Lower lobe of right lung (tissue), 2 donors: ENCODE results near the gene LY6G5B. TPM values are rescaled to one million over a fixed set of nuclear protein-coding genes. Genes with fewer than 3 reads are reported as not detected.

Experiments used
- ATAC-seq, 2 donors: fragments of 200-7000 bp; cut with Tn5 transposase; one replicate each; pipeline ENCODE4 v1.9.1; 2020 to 2022; ENCODE audit warnings: mild to moderate bottlenecking in 2 of 2, moderate library complexity in 2 of 2
- DNase-seq: peaks from one replicate; pipeline ENCODE4 v3.0.0-alpha.2; 2020
- H3K27ac ChIP-seq: fragments of 200-600 bp; one replicate; pipeline ENCODE4 v1.8.0; 2022
- H3K27me3 ChIP-seq: fragments of 200-600 bp; one replicate; pipeline ENCODE4 v1.8.0; 2022; ENCODE audit warnings: low read depth
- H3K36me3 ChIP-seq: fragments of 200-600 bp; one replicate; pipeline ENCODE4 v1.8.0; 2022; ENCODE audit warnings: mild to moderate bottlenecking
- H3K4me1 ChIP-seq: fragments of 200-600 bp; one replicate; pipeline ENCODE4 v1.8.0; 2022
- H3K4me3 ChIP-seq: fragments of 200-600 bp; one replicate; pipeline ENCODE4 v1.8.0; 2022; ENCODE audit warnings: mild to moderate bottlenecking
- H3K9me3 ChIP-seq: fragments of 200-600 bp; one replicate; pipeline ENCODE4 v1.8.0; 2022
- CTCF ChIP-seq: fragments of 200-600 bp; IDR thresholded peaks from one replicate; pipeline ENCODE4 v1.8.0; 2022; ENCODE audit warnings: antibody characterized with exemption, mild to moderate bottlenecking
- intact Hi-C: fragments of 100-400 bp; cut with DNase I; formaldehyde crosslinking; loops from one replicate; pipeline ENCODE4 v1.11.0; 2022
- total RNA-seq: library from RNA; stranded (reverse); fragmentation: NEBNext Ultra II Directional; extraction: Animal tissue kit (Norgen Biotek cat#: 25700); gene quantifications from one replicate; pipeline ENCODE4 v1.2.1, GENCODE V29; 2021
- donor health status: DM: no; HTN: yes; CAD: no; lungs with severe emphysema.

LY6G5B gene
- total RNA-seq, 1 donor from 2014 or later: 11.0 TPM

GRCh38 chr6:31661262-31662123, 8.3 kb upstream of the LY6G5B start:
- Histone ChIP-seq H3K4me3 (peak overlapping the region; percentile 96), H3K4me1 (peaks cover 61% of the 10 kb centered on the region), H3K27me3 (no peaks in the 10 kb centered on the region), H3K27ac (peak overlapping the region; percentile 90), H3K36me3 (peaks cover 36% of the 10 kb centered on the region), H3K9me3 (no peaks in the 10 kb centered on the region)
- no peak for TF ChIP-seq CTCF
- intact Hi-C loops: no loop called here
- no peak for DNase-seq
- no peak for ATAC-seq

GRCh38 chr6:31662124-31662723, 7.6 kb upstream of the LY6G5B start:
- Histone ChIP-seq H3K36me3 (peaks cover 34% of the 10 kb centered on the region), H3K27me3 (no peaks in the 10 kb centered on the region), H3K27ac (no peak overlapping the region), H3K4me1 (peaks cover 66% of the 10 kb centered on the region), H3K9me3 (no peaks in the 10 kb centered on the region), H3K4me3 (no peak overlapping the region)
- ATAC-seq: no peak
- DNase-seq: no peak
- intact Hi-C loops: no loop called here
- no peak for TF ChIP-seq CTCF

GRCh38 chr6:31663126-31663960, 6.4 kb upstream of the LY6G5B start:
- peak overlapping the region; percentile 78 for H3K4me3 ChIP-seq
- H3K9me3 ChIP-seq: no peaks in the 10 kb centered on the region
- H3K27ac ChIP-seq: peak overlapping the region; percentile 91
- no peak for TF ChIP-seq CTCF
- DNase-seq (no peak), ATAC-seq (no peak)
- H3K27me3 ChIP-seq: no peaks in the 10 kb centered on the region
- intact Hi-C loops: no loop called here
- H3K36me3 ChIP-seq: peaks cover 36% of the 10 kb centered on the region
- peaks cover 66% of the 10 kb centered on the region for H3K4me1 ChIP-seq

GRCh38 chr6:31663961-31664789, 5.6 kb upstream of the LY6G5B start:
- Histone ChIP-seq H3K36me3 (peaks cover 45% of the 10 kb centered on the region), H3K4me3 (peak overlapping the region; percentile 78), H3K4me1 (peaks cover 59% of the 10 kb centered on the region), H3K27ac (peak overlapping the region; percentile 91), H3K27me3 (no peaks in the 10 kb centered on the region), H3K9me3 (no peaks in the 10 kb centered on the region)
- ATAC-seq: no peak
- DNase-seq: no peak
- no peak for TF ChIP-seq CTCF
- intact Hi-C loops: no loop called here
